D721Med (cell line): ENCODE measurements around the gene ZNF687.

Experiments used
- DNase-seq: peaks from one replicate; pipeline ENCODE4 v3.0.0; 2011; ENCODE audit warnings: low spot score; ENCODE audit not compliant: insufficient read length
- FAIRE-seq: peaks from 2 replicates; lab custom pipeline; 2011; peaks lifted over from hg19 to GRCh38; lab: Jason Lieb, UNC
- CTCF ChIP-seq: IDR thresholded peaks from 2 replicates; pipeline ENCODE4 v1.5.1; 2012; ENCODE audit warnings: mild to moderate bottlenecking, control low read depth; ENCODE audit not compliant: insufficient read depth; ENCODE audit errors: missing control alignments

ZNF687 gene

GRCh38 chr1:151340870-151341754 lies 59.0 kb downstream of the ZNF687 start:
- peak; percentile 96 for TF ChIP-seq CTCF
- peak; percentile 89 for FAIRE-seq
- no peak for DNase-seq
